ENCODE results near the gene SRR. TPM values are rescaled to one million over a fixed set of nuclear protein-coding genes. Genes with fewer than 3 reads are reported as not detected.

Gene SRR
- total RNA-seq, 1 donor from 2014 or later, result 9.8 TPM

DNA sequence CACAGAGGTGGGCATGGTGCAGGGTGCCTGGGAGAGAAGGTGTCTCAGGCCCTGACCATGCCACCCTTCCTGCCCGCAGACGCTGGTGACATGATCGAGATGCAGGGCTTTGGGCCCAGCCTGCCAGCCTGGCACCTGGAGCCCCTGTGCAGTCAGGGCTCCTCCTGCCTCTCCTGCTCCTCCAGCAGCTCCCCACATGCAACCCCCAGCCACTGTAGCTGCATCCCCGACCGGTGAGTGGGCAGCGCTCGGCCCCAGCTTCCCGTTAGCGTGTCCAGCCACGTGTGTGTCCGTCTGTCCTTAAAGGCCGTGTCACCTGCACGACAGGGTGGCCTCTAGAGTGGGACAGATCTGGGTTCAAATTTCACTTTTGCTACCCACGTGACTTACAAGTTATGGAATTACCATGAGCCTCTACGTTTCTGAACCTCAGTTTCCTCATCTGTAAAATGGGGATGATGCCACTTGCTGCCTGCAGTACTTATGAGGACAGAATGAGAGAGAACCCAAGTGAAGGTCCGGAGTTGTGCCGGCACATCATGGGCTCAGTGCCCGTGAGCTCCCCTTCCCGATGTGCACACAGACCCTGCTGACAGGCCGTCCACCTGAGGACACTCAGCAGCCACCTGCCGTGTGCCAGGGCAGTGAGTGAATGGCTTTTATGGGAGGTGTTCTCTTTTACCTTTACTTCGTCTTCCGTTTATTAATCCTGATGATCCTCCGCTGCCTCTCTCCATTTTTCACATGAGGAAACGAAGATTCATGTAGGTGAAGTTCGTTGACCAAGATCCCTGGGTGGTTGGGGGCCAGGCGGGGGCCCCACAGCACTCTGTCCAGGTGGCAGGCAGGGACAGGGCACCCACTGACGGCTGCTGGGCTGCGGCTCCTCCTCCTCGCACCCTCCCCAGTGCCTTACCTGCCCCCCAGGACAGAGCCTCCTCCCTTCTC is 67.7 kb downstream of the SRR start:
- no peak for DNase-seq (ENCODE audit: low spot score)

DNA sequence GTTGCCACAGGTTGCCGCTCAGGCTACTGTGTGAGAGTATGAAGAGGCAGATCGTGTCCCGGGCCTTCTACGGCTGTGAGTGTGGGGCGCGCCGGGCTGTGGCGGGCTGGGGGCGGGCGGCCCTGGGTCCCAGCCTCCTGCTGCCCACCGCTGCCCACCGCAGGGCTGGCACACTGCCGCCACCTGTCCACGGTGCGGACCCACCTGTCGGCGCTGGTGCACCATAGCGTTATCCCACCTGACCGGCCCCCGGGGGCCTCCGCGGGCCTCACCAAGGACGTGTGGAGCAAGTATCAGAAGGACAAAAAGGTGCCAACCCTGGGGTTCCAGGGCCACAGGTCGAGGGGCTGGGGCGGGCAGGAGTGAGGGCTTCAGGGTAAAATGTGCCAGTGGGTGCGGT is 68.4 kb downstream of the SRR start:
- no peak for DNase-seq (ENCODE audit: low spot score)

DNA sequence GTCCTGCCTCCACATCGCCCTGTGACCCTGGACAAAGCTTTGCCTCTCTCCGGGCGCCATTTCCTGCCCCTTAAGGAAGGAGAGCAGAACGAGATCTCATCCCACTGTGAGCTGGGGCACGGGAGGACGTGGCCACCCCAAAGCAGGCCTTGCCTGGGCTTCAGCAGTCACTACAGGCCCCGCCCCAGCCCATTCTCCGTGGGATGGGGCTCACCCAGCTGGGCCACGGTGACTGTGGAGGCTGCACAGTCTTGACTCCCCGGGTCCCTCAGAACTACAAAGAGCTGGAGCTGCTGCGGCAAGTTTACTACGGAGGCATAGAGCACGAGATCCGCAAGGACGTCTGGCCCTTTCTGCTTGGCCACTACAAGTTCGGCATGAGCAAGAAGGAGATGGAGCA is 68.9 kb downstream of the SRR start:
- no peak for DNase-seq (ENCODE audit: low spot score)

DNA sequence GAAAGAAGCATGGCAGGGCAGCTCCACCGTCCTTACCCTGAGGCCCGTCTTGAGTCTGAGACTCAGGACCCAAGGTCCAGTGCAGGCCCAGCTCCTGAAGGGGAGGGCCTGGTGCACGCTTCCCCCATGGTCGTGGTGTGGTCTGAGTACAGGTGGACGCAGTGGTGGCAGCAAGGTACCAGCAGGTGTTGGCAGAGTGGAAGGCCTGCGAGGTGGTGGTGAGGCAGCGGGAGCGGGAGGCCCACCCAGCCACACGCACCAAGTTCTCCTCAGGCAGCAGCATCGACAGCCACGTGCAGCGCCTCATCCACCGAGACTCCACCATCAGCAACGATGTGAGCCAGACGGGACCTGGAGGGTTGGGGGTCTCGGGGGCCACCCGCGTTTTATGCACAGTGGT is 69.4 kb downstream of the SRR start:
- no peak for DNase-seq (ENCODE audit: low spot score)

Other genes with a start within 250 kb of the SRR start
- 20.8 TPM for gene HIC1, start 248.8 kb upstream of the SRR start, total RNA-seq
- 36.9 TPM for gene SMG6, start 165 bp upstream of the SRR start, total RNA-seq
- gene TSR1, start 32.5 kb downstream of the SRR start, total RNA-seq, result 18.8 TPM
- 69.8 TPM for gene SGSM2, start 33.6 kb downstream of the SRR start, total RNA-seq
- 44.0 TPM for gene MNT, start 97.1 kb downstream of the SRR start, total RNA-seq
- gene METTL16, start 207.9 kb downstream of the SRR start, total RNA-seq, result 26.1 TPM

Measured in mucosa of gallbladder (tissue), 1 donor.